Measurements from ENCODE around the gene MIAT.

Gene MIAT

GRCh38 chr22:26667140-26667539 is 9.8 kb downstream of the MIAT start:
- TF ChIP-seq CTCF (IDR thresholded peaks at IDR 0.05; ENCODE audit: low read depth, low read length), result no peak
- H3K4me3 ChIP-seq (replicated peaks in 1 of 2; ENCODE audit: low read depth in 2 of 2, low read length in 2 of 2), result no peak overlapping the region
- no peak for DNase-seq (ENCODE audit: low read depth in 2 of 2)

GRCh38 chr22:26669060-26669481 is 11.7 kb downstream of the MIAT start:
- no peak overlapping the region for H3K4me3 ChIP-seq (replicated peaks in 1 of 2; ENCODE audit: low read depth in 2 of 2, low read length in 2 of 2)
- peak; percentile 51 to 57 for DNase-seq (ENCODE audit: low read depth in 2 of 2)
- TF ChIP-seq CTCF (IDR thresholded peaks at IDR 0.05; ENCODE audit: low read depth, low read length), result peak; percentile 52

- H3K4me3 ChIP-seq (replicated peaks in 1 of 2; ENCODE audit: low read depth in 2 of 2, low read length in 2 of 2), result no peak overlapping the region
- no peak for DNase-seq (ENCODE audit: low read depth in 2 of 2)
- no peak for TF ChIP-seq CTCF (IDR thresholded peaks at IDR 0.05; ENCODE audit: low read depth, low read length)
Measured at GRCh38 chr22:26670459-26670858, 13.1 kb downstream of the MIAT start.

GRCh38 chr22:26671317-26672059 is 14.1 kb downstream of the MIAT start:
- no peak overlapping the region for H3K4me3 ChIP-seq (replicated peaks in 1 of 2; ENCODE audit: low read depth in 2 of 2, low read length in 2 of 2)
- no peak for DNase-seq (ENCODE audit: low read depth in 2 of 2)
- no peak for TF ChIP-seq CTCF (IDR thresholded peaks at IDR 0.05; ENCODE audit: low read depth, low read length)

GRCh38 chr22:26672060-26672471 is 14.7 kb downstream of the MIAT start:
- TF ChIP-seq CTCF (IDR thresholded peaks at IDR 0.05; ENCODE audit: low read depth, low read length), result no peak
- no peak for DNase-seq (ENCODE audit: low read depth in 2 of 2)
- peak overlapping the region in 1 of 2 donors; percentile 74 for H3K4me3 ChIP-seq (replicated peaks in 1 of 2; ENCODE audit: low read depth in 2 of 2, low read length in 2 of 2)

- TF ChIP-seq CTCF (IDR thresholded peaks at IDR 0.05; ENCODE audit: low read depth, low read length), result peak; percentile 55
- H3K4me3 ChIP-seq (replicated peaks in 1 of 2; ENCODE audit: low read depth in 2 of 2, low read length in 2 of 2), result peak overlapping the region; percentile 74 to 90
- DNase-seq (ENCODE audit: low read depth in 2 of 2), result peak; percentile 95 to 96
Measured at GRCh38 chr22:26672590-26673468, 15.4 kb downstream of the MIAT start.
